Measurements from ENCODE around the gene NEK9. TPM values are rescaled to one million over a fixed set of nuclear protein-coding genes. Genes with fewer than 3 reads are reported as not detected.

Gene NEK9
- total RNA-seq, 1 donor from 2014 or later, result 97.7 TPM

GRCh38 chr14:75059642-75060041 is 67.2 kb downstream of the NEK9 start:
- Histone ChIP-seq H3K27ac (no peak overlapping the region), H3K36me3 (no peaks in the 10 kb centered on the region), H3K4me1 (peaks cover 17% of the 10 kb centered on the region), H3K9me3 (no peaks in the 10 kb centered on the region), H3K27me3 (ENCODE audit: low read depth) (no peaks in the 10 kb centered on the region), H3K4me3 (no peak overlapping the region)
- ATAC-seq, result no peak
- DNase-seq, result no peak
- intact Hi-C loops (cut with DNase I), result no loop called here
- TF ChIP-seq CTCF (IDR thresholded peaks at IDR 0.05), result no peak

GRCh38 chr14:75054421-75054820 is 72.4 kb downstream of the NEK9 start:
- no peaks in the 10 kb centered on the region for H3K36me3 ChIP-seq
- H3K27ac ChIP-seq, result no peak overlapping the region
- ATAC-seq (no peak), DNase-seq (no peak)
- H3K27me3 ChIP-seq (ENCODE audit: low read depth), result no peaks in the 10 kb centered on the region
- no peak for TF ChIP-seq CTCF (IDR thresholded peaks at IDR 0.05)
- no peak overlapping the region for H3K4me3 ChIP-seq
- intact Hi-C loops (cut with DNase I), result no loop called here
- no peaks in the 10 kb centered on the region for H3K9me3 ChIP-seq
- H3K4me1 ChIP-seq, result peaks cover 22% of the 10 kb centered on the region

GRCh38 chr14:75053396-75054291 is 73.2 kb downstream of the NEK9 start:
- H3K36me3 ChIP-seq, result no peaks in the 10 kb centered on the region
- no peak for DNase-seq
- peaks cover 30% of the 10 kb centered on the region for H3K4me1 ChIP-seq
- no peak overlapping the region for H3K27ac ChIP-seq
- no peak overlapping the region for H3K4me3 ChIP-seq
- H3K9me3 ChIP-seq, result no peaks in the 10 kb centered on the region
- TF ChIP-seq CTCF (IDR thresholded peaks at IDR 0.05), result no peak
- no peaks in the 10 kb centered on the region for H3K27me3 ChIP-seq (ENCODE audit: low read depth)
- intact Hi-C loops (cut with DNase I), result no loop called here
- ATAC-seq, result no peak

- no peaks in the 10 kb centered on the region for H3K27me3 ChIP-seq (ENCODE audit: low read depth)
- no peaks in the 10 kb centered on the region for H3K9me3 ChIP-seq
- H3K36me3 ChIP-seq, result no peaks in the 10 kb centered on the region
- intact Hi-C loops (cut with DNase I), result no loop called here
- DNase-seq, result no peak
- no peak for ATAC-seq
- TF ChIP-seq CTCF (IDR thresholded peaks at IDR 0.05), result no peak
- H3K4me3 ChIP-seq, result peak overlapping the region; percentile 68
- peak overlapping the region; percentile 94 for H3K27ac ChIP-seq
- peaks cover 32% of the 10 kb centered on the region for H3K4me1 ChIP-seq
Measured at GRCh38 chr14:75051556-75051899, 75.3 kb downstream of the NEK9 start.

GRCh38 chr14:75050852-75051555 is 75.8 kb downstream of the NEK9 start, which contains the start of gene MLH3:
MLH3 (minus strand) TSS chr14:75051467; CDS start chr14:75049655, 1,812 bp downstream.
- peak; percentile 5 for TF ChIP-seq CTCF (IDR thresholded peaks at IDR 0.05)
- Histone ChIP-seq H3K27me3 (ENCODE audit: low read depth) (no peaks in the 10 kb centered on the region), H3K9me3 (no peaks in the 10 kb centered on the region), H3K4me3 (peak within 1 kb of the TSS; percentile 68), H3K27ac (peak within 1 kb of the TSS; percentile 94), H3K36me3 (no peaks in the 10 kb centered on the region), H3K4me1 (peaks cover 33% of the 10 kb centered on the region)
- DNase-seq (peak; percentile 88), ATAC-seq (peak; percentile 93 to 95)
- intact Hi-C loops (cut with DNase I), result no loop called here
